HEK293 (cell line): ENCODE measurements around the gene MARVELD1.

ENCODE experiments used
- CTCF ChIA-PET: fragments of 350-600 bp; formaldehyde crosslinking; extraction: SDS; loops from one replicate; lab custom pipeline; 2021; ENCODE audit warnings: antibody characterized with exemption; lab: Yijun Ruan, JAX
- POLR2A ChIA-PET: fragments of 300-600 bp; formaldehyde crosslinking; extraction: SDS; loops from one replicate; lab custom pipeline; 2020; ENCODE audit warnings: antibody characterized with exemption, inconsistent platforms; lab: Yijun Ruan, JAX
- H3K27ac ChIP-seq: fragments of 200-500 bp; sonication (Bioruptor generic); 2 replicates; pipeline ENCODE4 v1.5.1; 2014; ENCODE audit warnings: low read depth, low read length, control low read depth, inconsistent platforms; ENCODE audit errors: extremely low read depth
- H3K36me3 ChIP-seq, 2 experiments: fragments of 200-500 bp in 1 of 2; sonication (Bioruptor generic) in 1 of 2; 1 replicate in 1 of 2; 2 replicates in 1 of 2; pipeline ENCODE4 v1.5.1; 2014 to 2017; ENCODE audit warnings: inconsistent platforms in 2 of 2, low read length in 2 of 2; ENCODE audit not compliant: control insufficient read depth in 2 of 2, insufficient read depth in 1 of 2
- H3K4me1 ChIP-seq: fragments of 200-500 bp; sonication (Bioruptor generic); 2 replicates; pipeline ENCODE4 v1.5.1; 2014; ENCODE audit warnings: mild to moderate bottlenecking, low read length, inconsistent platforms; ENCODE audit not compliant: control insufficient read depth, insufficient read depth
- H3K4me3 ChIP-seq: 2 replicates; pipeline ENCODE4 v1.5.1; 2011; ENCODE audit warnings: low read depth, mild to moderate bottlenecking, control low read depth, low read length, moderate library complexity
- H3K9me3 ChIP-seq: fragments of 200-500 bp; sonication (Bioruptor generic); 2 replicates; pipeline ENCODE4 v1.5.1; 2014; ENCODE audit warnings: low read depth, low read length, inconsistent platforms; ENCODE audit not compliant: control insufficient read depth, insufficient read depth
- BCL11B ChIP-seq: fragments of 450-650 bp; formaldehyde crosslinking; IDR thresholded peaks from 2 replicates; pipeline ENCODE4 v1.5.1; 2016; ENCODE audit warnings: low read depth, missing biosample characterization, missing genetic modification characterization
- HOXC10 ChIP-seq: sonication (generic); formaldehyde crosslinking; IDR thresholded peaks from 2 replicates; pipeline ENCODE4 v1.8.1; 2023; ENCODE audit warnings: mild to moderate bottlenecking, missing genetic modification reagents
- KLF16 ChIP-seq: fragments of 450-650 bp; formaldehyde crosslinking; IDR thresholded peaks from 2 replicates; pipeline ENCODE4 v1.5.1; 2017; ENCODE audit warnings: missing biosample characterization, missing genetic modification characterization
- KLF9 ChIP-seq: fragments of 450-650 bp; formaldehyde crosslinking; IDR thresholded peaks from 2 replicates; pipeline ENCODE4 v1.5.1; 2016; ENCODE audit warnings: missing biosample characterization, missing genetic modification characterization, low read depth
- RBAK ChIP-seq: fragments of 450-650 bp; formaldehyde crosslinking; IDR thresholded peaks from 2 replicates; pipeline ENCODE4 v1.5.1; 2016; ENCODE audit warnings: missing biosample characterization, missing genetic modification characterization
- SETDB1 ChIP-seq: IDR thresholded peaks from one replicate; pipeline ENCODE4 v1.6.1; 2017; ENCODE audit warnings: mild to moderate bottlenecking, low read length, moderate library complexity, mixed read lengths; ENCODE audit not compliant: insufficient read length
- ZFP37 ChIP-seq: fragments of 450-650 bp; formaldehyde crosslinking; IDR thresholded peaks from 2 replicates; pipeline ENCODE4 v1.5.1; 2016; ENCODE audit warnings: missing biosample characterization, missing genetic modification characterization
- ZNF112 ChIP-seq: fragments of 450-650 bp; formaldehyde crosslinking; IDR thresholded peaks from 2 replicates; pipeline ENCODE4 v1.5.0; 2017; ENCODE audit warnings: missing biosample characterization, missing genetic modification characterization
- ZNF132 ChIP-seq: fragments of 450-650 bp; formaldehyde crosslinking; IDR thresholded peaks from 2 replicates; pipeline ENCODE4 v1.5.1; 2017; ENCODE audit warnings: missing biosample characterization, missing genetic modification characterization, borderline replicate concordance
- ZNF146 ChIP-seq: fragments of 450-650 bp; formaldehyde crosslinking; IDR thresholded peaks from 2 replicates; pipeline ENCODE4 v1.5.1; 2016; ENCODE audit warnings: missing biosample characterization, missing genetic modification characterization
- ZNF155 ChIP-seq: fragments of 450-650 bp; formaldehyde crosslinking; IDR thresholded peaks from 2 replicates; pipeline ENCODE4 v1.5.1; 2016; ENCODE audit warnings: missing biosample characterization, missing genetic modification characterization
- ZNF530 ChIP-seq: fragments of 450-650 bp; formaldehyde crosslinking; IDR thresholded peaks from 2 replicates; pipeline ENCODE4 v1.5.1; 2016; ENCODE audit warnings: low read depth, missing biosample characterization, missing genetic modification characterization
- ZNF544 ChIP-seq: fragments of 450-650 bp; formaldehyde crosslinking; IDR thresholded peaks from 2 replicates; pipeline ENCODE4 v1.5.0; 2017; ENCODE audit warnings: missing biosample characterization, missing genetic modification characterization
- ZNF571 ChIP-seq: fragments of 450-650 bp; formaldehyde crosslinking; IDR thresholded peaks from 2 replicates; pipeline ENCODE4 v1.5.0; 2017; ENCODE audit warnings: missing biosample characterization, missing genetic modification characterization
- ZNF654 ChIP-seq: fragments of 450-650 bp; formaldehyde crosslinking; IDR thresholded peaks from 2 replicates; pipeline ENCODE4 v1.5.1; 2016; ENCODE audit warnings: low read depth, missing biosample characterization, missing genetic modification characterization
- ZNF664 ChIP-seq: fragments of 450-650 bp; formaldehyde crosslinking; IDR thresholded peaks from 2 replicates; pipeline ENCODE4 v1.5.1; 2016; ENCODE audit warnings: missing biosample characterization, missing genetic modification characterization
- ZNF777 ChIP-seq: fragments of 450-650 bp; formaldehyde crosslinking; IDR thresholded peaks from 2 replicates; pipeline ENCODE4 v1.5.1; 2017; ENCODE audit warnings: missing biosample characterization, missing genetic modification characterization, borderline replicate concordance
- ZNF837 ChIP-seq: fragments of 450-650 bp; formaldehyde crosslinking; IDR thresholded peaks from 2 replicates; pipeline ENCODE4 v1.5.1; 2016; ENCODE audit warnings: missing biosample characterization, missing genetic modification characterization
- TF ChIP-seq, protein P1 (sequence below): fragments of 450-650 bp; formaldehyde crosslinking; IDR thresholded peaks from 2 replicates; pipeline ENCODE4 v1.5.1; 2017; ENCODE audit warnings: missing biosample characterization, missing genetic modification characterization
- TF ChIP-seq, protein P2 (sequence below): fragments of 450-650 bp; formaldehyde crosslinking; IDR thresholded peaks from 2 replicates; pipeline ENCODE4 v1.5.1; 2016; ENCODE audit warnings: missing biosample characterization, missing genetic modification characterization
- TF ChIP-seq, protein P3 (sequence below): fragments of 450-650 bp; IDR thresholded peaks from 2 replicates; pipeline ENCODE4 v1.5.1; 2018; ENCODE audit warnings: missing biosample characterization, missing genetic modification characterization
- TF ChIP-seq, protein P4 (sequence below): fragments of 450-650 bp; formaldehyde crosslinking; conservative IDR thresholded peaks from 2 replicates; pipeline ENCODE4 v1.5.1; 2016; ENCODE audit warnings: low read depth, missing biosample characterization, missing genetic modification characterization
- TF ChIP-seq, protein P5 (sequence below): fragments of 450-650 bp; formaldehyde crosslinking; IDR thresholded peaks from 2 replicates; pipeline ENCODE4 v1.5.1; 2016; ENCODE audit warnings: missing biosample characterization, missing genetic modification characterization
- TF ChIP-seq, protein P6 (sequence below): fragments of 450-650 bp; formaldehyde crosslinking; IDR thresholded peaks from 2 replicates; pipeline ENCODE4 v1.5.1; 2016; ENCODE audit warnings: missing biosample characterization, missing genetic modification characterization

Gene MARVELD1

DNA sequence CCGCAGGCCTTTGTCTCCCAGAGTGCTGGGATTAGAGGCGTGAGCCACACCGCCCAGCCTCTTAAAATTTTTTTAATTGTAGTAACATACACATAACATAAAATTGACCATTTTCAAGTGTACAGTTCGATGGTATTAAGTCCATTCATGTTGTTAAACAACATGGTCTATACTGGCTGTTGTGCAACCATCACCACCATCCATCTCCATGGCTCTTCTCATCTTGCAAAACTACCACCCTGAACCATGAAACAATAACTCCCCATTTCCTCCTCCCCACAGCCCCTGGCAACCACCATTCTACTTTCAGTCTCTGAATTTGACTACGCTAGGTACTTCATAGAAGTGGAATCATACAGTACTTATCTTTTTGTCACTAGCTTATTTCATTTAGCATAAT lies 15.5 kb downstream of the MARVELD1 start (continued):
- TF ChIP-seq, protein P1, sequence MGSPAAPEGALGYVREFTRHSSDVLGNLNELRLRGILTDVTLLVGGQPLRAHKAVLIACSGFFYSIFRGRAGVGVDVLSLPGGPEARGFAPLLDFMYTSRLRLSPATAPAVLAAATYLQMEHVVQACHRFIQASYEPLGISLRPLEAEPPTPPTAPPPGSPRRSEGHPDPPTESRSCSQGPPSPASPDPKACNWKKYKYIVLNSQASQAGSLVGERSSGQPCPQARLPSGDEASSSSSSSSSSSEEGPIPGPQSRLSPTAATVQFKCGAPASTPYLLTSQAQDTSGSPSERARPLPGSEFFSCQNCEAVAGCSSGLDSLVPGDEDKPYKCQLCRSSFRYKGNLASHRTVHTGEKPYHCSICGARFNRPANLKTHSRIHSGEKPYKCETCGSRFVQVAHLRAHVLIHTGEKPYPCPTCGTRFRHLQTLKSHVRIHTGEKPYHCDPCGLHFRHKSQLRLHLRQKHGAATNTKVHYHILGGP (tag by site-specific recombination): no peak
- TF ChIP-seq, protein P2, sequence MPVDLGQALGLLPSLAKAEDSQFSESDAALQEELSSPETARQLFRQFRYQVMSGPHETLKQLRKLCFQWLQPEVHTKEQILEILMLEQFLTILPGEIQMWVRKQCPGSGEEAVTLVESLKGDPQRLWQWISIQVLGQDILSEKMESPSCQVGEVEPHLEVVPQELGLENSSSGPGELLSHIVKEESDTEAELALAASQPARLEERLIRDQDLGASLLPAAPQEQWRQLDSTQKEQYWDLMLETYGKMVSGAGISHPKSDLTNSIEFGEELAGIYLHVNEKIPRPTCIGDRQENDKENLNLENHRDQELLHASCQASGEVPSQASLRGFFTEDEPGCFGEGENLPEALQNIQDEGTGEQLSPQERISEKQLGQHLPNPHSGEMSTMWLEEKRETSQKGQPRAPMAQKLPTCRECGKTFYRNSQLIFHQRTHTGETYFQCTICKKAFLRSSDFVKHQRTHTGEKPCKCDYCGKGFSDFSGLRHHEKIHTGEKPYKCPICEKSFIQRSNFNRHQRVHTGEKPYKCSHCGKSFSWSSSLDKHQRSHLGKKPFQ (tag by site-specific recombination): no peak
- no peak for TF ChIP-seq BCL11B (tag by site-specific recombination)

DNA sequence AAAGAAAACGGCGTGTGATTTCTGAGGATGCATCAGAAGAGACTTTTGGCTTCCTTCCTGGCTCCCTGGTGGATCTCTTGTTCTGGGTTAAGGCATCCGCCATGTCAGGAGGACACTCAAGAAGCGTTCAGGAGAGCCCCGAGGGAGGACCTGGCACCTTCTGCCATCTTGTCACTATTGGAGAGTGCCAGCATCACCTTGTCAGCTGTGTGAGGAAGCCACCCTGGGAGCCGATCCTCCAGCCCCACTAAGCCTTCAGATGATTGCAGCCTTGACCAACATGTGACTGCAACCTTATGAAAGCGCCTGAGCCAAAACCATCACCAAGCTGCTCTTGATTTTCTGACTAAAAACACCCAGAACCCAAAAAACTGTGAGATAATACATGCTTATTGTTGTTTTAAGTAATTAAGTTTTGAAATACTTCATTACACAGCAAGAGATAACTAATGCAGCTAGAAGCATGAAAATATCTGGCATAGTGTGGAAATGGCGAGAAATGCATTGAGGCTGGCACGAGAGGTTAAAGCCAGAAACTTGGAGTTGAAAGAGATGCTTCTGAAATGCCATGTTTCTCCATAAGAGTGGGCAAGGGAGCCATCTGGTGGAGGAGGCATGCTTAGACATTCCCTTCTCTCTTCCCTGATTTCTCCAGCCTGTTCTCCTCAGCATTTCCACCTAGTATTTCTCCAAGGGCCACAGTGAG lies 18.0 kb downstream of the MARVELD1 start:
- Histone ChIP-seq H3K36me3 (no peaks in the 10 kb centered on the region), H3K4me3 (no peak overlapping the region), H3K27ac (no peak overlapping the region), H3K4me1 (no peaks in the 10 kb centered on the region), H3K9me3 (no peaks in the 10 kb centered on the region)
- ChIA-PET POLR2A (interaction anchor here (0.9 to 1.9 kb wide), 2 partner anchors 18 to 55 kb away, joined by 3 to 14 read pairs; partner anchors contain the start of gene MARVELD1), CTCF (interaction anchor here (0.6 to 15.2 kb wide), 13 partner anchors 8 to 304 kb away, joined by 3 to 487 read pairs (median 7); partner anchors contain the start of genes AVPI1 and MARVELD1)
- TF ChIP-seq ZNF571 (no peak), KLF16 (tag by site-specific recombination) (no peak), ZFP37 (tag by site-specific recombination) (0 out of 2 replicates have a peak, but pooled peaks have one; percentile 32), ZNF132 (no peak), ZNF155 (tag by site-specific recombination) (no peak), RBAK (no peak), ZNF112 (no peak), SETDB1 (no peak), ZNF146 (tag by site-specific recombination) (no peak), HOXC10 (CRISPR knock-in tag) (no peak), KLF9 (no peak), ZNF530 (tag by site-specific recombination) (no peak), ZNF837 (tag by site-specific recombination) (no peak), ZNF777 (tag by site-specific recombination) (no peak), ZNF544 (tag by site-specific recombination) (no peak), BCL11B (tag by site-specific recombination) (no peak), ZNF654 (tag by site-specific recombination) (peak; percentile 98), ZNF664 (0 out of 2 replicates have a peak, but pooled peaks have one; percentile 40)
- TF ChIP-seq, protein P3, sequence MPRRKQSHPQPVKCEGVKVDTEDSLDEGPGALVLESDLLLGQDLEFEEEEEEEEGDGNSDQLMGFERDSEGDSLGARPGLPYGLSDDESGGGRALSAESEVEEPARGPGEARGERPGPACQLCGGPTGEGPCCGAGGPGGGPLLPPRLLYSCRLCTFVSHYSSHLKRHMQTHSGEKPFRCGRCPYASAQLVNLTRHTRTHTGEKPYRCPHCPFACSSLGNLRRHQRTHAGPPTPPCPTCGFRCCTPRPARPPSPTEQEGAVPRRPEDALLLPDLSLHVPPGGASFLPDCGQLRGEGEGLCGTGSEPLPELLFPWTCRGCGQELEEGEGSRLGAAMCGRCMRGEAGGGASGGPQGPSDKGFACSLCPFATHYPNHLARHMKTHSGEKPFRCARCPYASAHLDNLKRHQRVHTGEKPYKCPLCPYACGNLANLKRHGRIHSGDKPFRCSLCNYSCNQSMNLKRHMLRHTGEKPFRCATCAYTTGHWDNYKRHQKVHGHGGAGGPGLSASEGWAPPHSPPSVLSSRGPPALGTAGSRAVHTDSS (tag by site-specific recombination): no peak
- TF ChIP-seq, protein P4, sequence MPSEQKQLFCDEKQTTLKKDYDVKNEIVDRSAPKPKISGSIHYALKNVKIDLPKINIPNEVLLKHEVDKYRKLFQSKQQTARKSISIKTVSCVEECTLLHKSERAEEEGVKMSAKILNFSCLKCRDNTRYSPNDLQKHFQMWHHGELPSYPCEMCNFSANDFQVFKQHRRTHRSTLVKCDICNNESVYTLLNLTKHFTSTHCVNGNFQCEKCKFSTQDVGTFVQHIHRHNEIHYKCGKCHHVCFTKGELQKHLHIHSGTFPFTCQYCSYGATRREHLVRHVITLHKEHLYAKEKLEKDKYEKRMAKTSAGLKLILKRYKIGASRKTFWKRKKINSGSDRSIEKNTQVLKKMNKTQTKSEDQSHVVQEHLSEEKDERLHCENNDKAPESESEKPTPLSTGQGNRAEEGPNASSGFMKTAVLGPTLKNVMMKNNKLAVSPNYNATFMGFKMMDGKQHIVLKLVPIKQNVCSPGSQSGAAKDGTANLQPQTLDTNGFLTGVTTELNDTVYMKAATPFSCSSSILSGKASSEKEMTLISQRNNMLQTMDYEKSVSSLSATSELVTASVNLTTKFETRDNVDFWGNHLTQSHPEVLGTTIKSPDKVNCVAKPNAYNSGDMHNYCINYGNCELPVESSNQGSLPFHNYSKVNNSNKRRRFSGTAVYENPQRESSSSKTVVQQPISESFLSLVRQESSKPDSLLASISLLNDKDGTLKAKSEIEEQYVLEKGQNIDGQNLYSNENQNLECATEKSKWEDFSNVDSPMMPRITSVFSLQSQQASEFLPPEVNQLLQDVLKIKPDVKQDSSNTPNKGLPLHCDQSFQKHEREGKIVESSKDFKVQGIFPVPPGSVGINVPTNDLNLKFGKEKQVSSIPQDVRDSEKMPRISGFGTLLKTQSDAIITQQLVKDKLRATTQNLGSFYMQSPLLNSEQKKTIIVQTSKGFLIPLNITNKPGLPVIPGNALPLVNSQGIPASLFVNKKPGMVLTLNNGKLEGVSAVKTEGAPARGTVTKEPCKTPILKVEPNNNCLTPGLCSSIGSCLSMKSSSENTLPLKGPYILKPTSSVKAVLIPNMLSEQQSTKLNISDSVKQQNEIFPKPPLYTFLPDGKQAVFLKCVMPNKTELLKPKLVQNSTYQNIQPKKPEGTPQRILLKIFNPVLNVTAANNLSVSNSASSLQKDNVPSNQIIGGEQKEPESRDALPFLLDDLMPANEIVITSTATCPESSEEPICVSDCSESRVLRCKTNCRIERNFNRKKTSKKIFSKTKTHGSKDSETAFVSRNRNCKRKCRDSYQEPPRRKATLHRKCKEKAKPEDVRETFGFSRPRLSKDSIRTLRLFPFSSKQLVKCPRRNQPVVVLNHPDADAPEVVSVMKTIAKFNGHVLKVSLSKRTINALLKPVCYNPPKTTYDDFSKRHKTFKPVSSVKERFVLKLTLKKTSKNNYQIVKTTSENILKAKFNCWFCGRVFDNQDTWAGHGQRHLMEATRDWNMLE (tag by site-specific recombination): no peak
- TF ChIP-seq, protein P5, sequence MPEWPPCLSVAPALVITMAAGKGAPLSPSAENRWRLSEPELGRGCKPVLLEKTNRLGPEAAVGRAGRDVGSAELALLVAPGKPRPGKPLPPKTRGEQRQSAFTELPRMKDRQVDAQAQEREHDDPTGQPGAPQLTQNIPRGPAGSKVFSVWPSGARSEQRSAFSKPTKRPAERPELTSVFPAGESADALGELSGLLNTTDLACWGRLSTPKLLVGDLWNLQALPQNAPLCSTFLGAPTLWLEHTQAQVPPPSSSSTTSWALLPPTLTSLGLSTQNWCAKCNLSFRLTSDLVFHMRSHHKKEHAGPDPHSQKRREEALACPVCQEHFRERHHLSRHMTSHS (tag by site-specific recombination): no peak
- TF ChIP-seq, protein P6, sequence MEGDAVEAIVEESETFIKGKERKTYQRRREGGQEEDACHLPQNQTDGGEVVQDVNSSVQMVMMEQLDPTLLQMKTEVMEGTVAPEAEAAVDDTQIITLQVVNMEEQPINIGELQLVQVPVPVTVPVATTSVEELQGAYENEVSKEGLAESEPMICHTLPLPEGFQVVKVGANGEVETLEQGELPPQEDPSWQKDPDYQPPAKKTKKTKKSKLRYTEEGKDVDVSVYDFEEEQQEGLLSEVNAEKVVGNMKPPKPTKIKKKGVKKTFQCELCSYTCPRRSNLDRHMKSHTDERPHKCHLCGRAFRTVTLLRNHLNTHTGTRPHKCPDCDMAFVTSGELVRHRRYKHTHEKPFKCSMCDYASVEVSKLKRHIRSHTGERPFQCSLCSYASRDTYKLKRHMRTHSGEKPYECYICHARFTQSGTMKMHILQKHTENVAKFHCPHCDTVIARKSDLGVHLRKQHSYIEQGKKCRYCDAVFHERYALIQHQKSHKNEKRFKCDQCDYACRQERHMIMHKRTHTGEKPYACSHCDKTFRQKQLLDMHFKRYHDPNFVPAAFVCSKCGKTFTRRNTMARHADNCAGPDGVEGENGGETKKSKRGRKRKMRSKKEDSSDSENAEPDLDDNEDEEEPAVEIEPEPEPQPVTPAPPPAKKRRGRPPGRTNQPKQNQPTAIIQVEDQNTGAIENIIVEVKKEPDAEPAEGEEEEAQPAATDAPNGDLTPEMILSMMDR: peak; percentile 82
